C4-2B (cell line): Measurements from ENCODE around the gene PCDHA9.

Source experiments
- CTCF ChIP-seq: fragments of 450-650 bp; conservative IDR thresholded peaks from 2 replicates; pipeline ENCODE4 v1.5.1; 2017; ENCODE audit warnings: mild to moderate bottlenecking
- ZFX ChIP-seq: fragments of 450-650 bp; IDR thresholded peaks from 2 replicates; pipeline ENCODE4 v1.6.1; 2017

GRCh38 chr5:140868721-140869554 lies 20.8 kb downstream of the PCDHA9 start, which contains the start of gene PCDHA11:
- TF ChIP-seq CTCF (peak; percentile 73), ZFX (no peak)
